NCI-H345 treated with DMSO at 0.1 percent for 48 hours (cell line): ENCODE measurements around the gene NUDT13.

Experiments
- DNase-seq: peaks from one replicate; lab custom pipeline; 2025; ENCODE audit not compliant: unreplicated experiment; lab: John Stamatoyannopoulos, UW

NUDT13 gene

DNA sequence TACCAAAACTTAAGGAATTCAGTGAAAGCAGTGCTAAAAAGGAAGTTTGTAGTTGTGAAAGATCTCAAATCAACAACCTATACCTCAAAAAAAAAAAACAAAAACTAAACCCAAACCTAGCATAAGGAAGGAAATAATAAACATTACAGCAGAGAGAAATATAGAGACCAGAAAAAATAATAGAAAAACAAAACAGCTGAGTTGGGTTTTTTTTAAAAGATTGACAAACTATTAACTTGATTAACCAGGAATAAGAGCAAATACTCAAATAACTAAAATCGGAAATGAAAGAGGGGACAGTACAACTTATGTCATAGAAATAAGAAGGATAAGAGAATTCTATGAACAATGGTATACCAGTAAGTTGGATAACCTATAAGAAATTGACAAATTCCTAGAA lies 50.8 kb downstream of the NUDT13 start:
- no peak for DNase-seq

DNA sequence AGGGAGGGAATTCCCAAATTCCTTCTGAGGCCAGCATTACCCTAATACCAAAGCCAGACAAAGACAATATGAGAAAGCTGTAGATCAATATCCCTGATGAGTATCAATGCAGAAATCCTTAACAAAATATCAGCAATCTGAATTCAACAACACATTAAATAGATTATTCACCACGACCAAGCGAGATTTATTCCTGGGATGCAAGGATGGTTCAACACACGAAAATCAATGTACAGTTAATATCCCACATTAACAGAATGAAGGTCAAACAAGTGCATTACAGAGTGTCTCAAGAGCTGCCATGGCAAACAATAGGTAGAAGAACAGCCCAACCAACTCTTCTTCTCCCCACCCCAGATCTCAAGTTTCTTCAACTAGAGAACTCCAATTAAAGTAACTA lies 51.4 kb downstream of the NUDT13 start:
- no peak for DNase-seq

DNA sequence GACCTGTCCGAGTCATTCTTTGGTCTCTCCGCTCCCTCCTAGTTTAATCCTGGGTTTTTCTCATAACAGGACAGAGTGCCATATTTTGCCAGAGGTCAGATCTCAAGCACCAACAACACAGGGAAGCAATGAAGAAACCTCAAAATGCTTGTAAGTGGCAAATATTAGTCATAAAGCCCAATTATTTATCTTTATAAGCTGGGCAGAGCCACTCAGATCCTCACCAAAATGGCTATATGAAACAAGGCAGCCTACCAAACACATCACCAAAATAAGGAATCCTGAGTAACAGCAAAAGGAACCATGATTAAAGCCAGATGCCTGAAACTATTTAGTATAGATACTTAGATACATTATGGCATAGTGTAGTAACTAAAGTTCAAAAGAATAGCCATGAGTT lies 52.8 kb downstream of the NUDT13 start:
- DNase-seq: no peak

DNA sequence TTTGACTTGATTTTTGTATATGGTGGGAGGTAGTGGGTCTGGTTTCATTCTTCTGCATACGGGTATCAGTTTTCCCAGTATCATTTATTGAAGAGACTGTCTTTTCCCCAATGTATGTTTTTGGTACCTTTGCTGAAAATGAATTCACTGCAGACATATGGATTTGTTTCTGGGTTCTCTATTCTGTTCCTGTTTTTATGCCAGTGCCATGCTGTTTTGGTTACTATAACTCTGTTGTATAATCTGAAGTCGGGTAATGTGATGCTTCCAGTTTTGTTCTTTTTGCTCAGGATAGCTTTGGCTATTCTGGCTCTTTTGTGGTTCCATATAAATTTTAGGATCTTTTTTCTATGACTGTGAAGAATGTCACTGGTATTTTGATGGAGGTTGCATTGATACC lies 56.7 kb downstream of the NUDT13 start:
- DNase-seq: no peak

DNA sequence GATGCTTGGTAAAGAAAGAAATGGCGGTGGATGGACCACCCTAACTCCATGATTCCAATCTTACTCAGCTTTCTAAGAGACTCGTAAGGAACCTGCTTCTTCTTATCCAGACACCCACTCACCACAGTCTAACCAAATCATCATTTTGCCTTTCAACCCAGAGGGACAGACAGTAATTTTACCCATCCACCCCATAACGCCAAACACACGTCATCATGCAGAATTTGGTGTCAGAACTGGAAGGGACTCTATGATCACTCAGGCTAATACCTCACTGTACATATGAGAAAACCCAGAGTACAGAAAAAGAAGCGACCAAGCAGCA lies 57.2 kb downstream of the NUDT13 start:
- no peak for DNase-seq

DNA sequence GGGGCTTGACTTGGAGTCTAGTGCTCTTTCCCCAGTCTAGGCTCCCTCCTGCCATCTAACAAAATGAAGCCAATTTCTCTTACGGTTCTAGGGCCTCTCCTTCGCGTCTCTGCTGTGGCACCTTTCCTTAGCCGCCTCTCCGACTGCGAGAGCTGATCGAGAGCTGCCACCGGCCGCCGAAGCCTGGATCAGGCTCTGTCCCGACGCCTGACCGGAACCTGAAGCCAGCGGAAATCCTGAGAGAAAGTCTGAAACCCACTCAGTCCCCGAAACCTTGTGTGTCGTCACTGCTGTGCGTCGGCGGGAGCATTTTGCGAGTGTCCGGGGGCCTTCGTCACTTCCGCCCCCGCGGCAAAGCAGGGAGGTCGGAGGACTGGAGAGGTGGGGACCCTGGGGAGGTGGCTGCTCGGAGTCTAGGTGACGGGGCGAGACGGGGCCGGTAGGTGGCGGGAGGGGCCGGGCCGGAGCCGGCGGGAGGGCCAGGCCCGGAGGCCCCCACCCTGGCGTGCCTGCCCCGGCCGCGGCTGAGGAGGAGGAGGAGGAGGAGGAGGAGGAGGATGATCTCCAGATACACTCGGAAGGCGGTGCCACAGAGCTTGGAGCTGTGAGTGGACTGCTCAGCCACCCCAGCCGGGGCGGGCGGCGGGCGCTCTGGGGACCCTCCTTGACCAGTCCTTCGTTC lies 57.7 kb downstream of the NUDT13 start, which contains the start of the genes ECD and FAM149B1:
Gene ECD (minus strand): TSS at position 226 of the 682 bp plus-strand sequence. CDS start 4,071 bp downstream, outside the sequence.
Gene FAM149B1 (plus strand): TSS at position 337 of the 682 bp plus-strand sequence. CDS start 221 bp downstream, at position 558.
- peak; percentile 47 for DNase-seq

DNA sequence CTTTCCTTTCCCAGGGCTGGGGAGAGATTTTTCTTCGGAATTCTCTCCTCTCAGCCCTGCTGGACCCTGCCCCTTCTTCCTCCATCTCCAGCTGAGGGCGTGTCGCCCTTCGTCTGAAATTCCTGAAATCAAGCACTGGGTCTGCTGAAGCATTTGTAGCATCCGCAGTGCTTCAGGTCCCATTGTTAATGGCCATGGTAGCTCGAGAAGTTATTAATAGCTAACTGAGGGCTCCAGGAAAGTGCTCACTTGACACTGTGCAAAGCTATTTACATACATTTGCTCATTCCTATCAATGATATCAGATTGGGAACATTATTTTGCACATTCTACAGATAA lies 58.2 kb downstream of the NUDT13 start:
- DNase-seq: peak; percentile 20

DNA sequence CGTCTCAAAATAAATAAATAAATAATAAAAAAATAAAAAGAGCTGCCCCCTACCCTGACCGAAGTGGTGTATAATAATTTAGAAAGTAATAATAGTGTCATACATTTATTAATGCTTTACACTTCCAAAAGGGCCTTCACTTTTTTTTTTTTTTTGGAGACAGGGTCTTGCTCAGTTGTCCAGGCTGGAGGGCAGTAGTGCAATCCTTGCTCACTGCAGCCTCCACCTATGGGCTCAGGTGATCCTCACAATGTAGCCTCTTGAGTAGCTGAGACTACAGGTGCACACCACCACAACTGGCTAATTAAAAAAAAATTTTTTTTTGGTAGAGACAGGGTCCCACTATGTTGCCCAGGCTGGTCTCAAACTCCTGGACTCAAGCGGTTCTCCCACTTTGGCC lies 59.1 kb downstream of the NUDT13 start:
- no peak for DNase-seq

DNA sequence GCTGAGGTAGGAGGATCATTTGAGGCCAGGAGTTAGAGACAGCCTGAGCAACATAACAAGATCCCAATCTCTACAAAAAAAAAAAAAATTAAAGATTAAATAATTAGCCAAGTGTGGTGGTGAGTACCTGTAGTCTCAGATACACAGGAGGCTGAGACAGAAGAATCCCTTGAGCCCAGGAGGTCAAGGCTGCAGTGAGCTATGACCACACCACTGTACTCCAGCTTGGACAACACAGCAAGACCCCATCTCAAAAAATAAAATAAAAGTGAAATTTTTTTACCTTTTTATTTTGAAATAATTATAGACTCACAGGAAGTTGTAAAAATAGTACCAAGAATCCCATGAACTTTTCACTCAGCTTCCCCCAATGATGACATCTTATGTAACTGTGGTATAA lies 62.6 kb downstream of the NUDT13 start:
- no peak for DNase-seq

DNA sequence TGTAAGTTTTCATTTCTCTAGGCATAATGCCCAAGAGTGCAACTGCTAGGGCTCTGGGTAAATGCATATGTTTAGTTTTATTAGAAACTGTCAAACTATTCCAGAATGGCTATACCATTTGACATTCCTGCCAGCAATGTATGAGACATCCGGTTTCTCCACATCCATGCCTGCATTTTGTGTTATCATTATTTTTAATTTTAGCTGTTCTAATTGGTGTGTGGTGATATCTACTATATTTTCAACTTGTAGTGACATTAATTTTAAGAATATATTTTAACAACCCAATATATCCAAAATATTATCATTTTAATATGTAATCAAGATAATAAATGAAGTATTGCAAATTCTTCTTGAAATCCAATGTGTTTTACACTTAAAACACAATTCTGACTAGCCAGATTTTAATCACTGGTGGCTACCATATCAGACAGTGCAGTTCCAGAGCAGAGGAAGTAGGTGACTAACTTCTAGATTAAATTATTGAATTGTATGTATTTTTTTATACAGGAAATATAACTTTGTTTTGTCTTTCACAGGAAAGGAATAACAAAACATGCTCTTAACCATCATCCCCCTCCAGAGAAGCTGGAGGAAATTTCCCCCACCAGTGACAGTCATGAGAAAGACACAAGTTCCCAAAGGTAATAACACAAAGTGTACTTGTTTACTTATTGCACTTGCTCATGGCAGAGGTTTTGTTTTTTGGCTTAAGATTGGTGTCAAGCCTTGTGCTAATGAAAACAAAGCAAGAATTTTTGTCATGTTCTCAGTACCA lies 64.1 kb downstream of the NUDT13 start:
- DNase-seq: no peak
